Fibroblast of lung (primary cell): ENCODE results near the gene JUN. TPM values are rescaled to one million over a fixed set of nuclear protein-coding genes. Genes with fewer than 3 reads are reported as not detected.

Experiments used
- DNase-seq, 2 donors: peaks; one replicate each; pipeline versions ENCODE4 v3.0.0 to v3.0.0-alpha.2; 2010; ENCODE audit warnings: low read depth in 2 of 2
- H2AFZ ChIP-seq: 2 replicates; pipeline ENCODE4 v1.5.1; 2012; ENCODE audit warnings: low read length, control low read depth, inconsistent platforms
- H3K27ac ChIP-seq: 2 replicates; pipeline ENCODE4 v1.5.1; 2011; ENCODE audit warnings: low read length, control low read depth; ENCODE audit not compliant: insufficient read depth
- H3K27me3 ChIP-seq: 2 replicates; pipeline ENCODE4 v1.5.1; 2011; ENCODE audit warnings: mild to moderate bottlenecking, low read length; ENCODE audit not compliant: control insufficient read depth, insufficient read depth
- H3K36me3 ChIP-seq: 2 replicates; pipeline ENCODE4 v1.5.1; 2011; ENCODE audit warnings: low read length; ENCODE audit not compliant: control insufficient read depth, insufficient read depth
- H3K4me1 ChIP-seq: 2 replicates; pipeline ENCODE4 v1.5.1; 2011; ENCODE audit warnings: low read length; ENCODE audit not compliant: control insufficient read depth, insufficient read depth; ENCODE audit errors: extremely low read depth
- H3K4me2 ChIP-seq: 2 replicates; pipeline ENCODE4 v1.5.1; 2011; ENCODE audit warnings: low read length, control low read depth; ENCODE audit not compliant: insufficient read depth; ENCODE audit errors: extremely low read depth
- H3K4me3 ChIP-seq, 4 experiments: fragments of 200-600 bp in 1 of 4; sonication (generic) in 1 of 4; replicated peaks in 1 of 4; 2 replicates each; pipeline ENCODE4 v1.5.1; 2011 to 2016; ENCODE audit warnings: low read length in 4 of 4, low read depth in 3 of 4, mild to moderate bottlenecking in 3 of 4, control low read depth in 2 of 4, inconsistent platforms in 1 of 4, mixed read lengths in 1 of 4; ENCODE audit not compliant: insufficient read depth in 1 of 4; ENCODE audit errors: control extremely low read depth in 1 of 4
- H3K79me2 ChIP-seq: 2 replicates; pipeline ENCODE4 v1.5.1; 2012; ENCODE audit warnings: mild to moderate bottlenecking, low read length, inconsistent platforms; ENCODE audit not compliant: control insufficient read depth, insufficient read depth
- H3K9ac ChIP-seq: 2 replicates; pipeline ENCODE4 v1.5.1; 2011; ENCODE audit warnings: mild to moderate bottlenecking, low read length, control low read depth; ENCODE audit not compliant: insufficient read depth
- H3K9me3 ChIP-seq: 2 replicates; pipeline ENCODE4 v1.5.1; 2012; ENCODE audit warnings: low read depth, low read length; ENCODE audit not compliant: control insufficient read depth, insufficient read depth
- H4K20me1 ChIP-seq: 2 replicates; pipeline ENCODE4 v1.5.1; 2011; ENCODE audit warnings: low read length; ENCODE audit not compliant: control insufficient read depth, insufficient read depth; ENCODE audit errors: extremely low read depth
- CTCF ChIP-seq, 2 donors: IDR thresholded peaks in 1 of 2; conservative IDR thresholded peaks in 1 of 2; 1 replicate in 1 of 2; 2 replicates in 1 of 2; pipeline ENCODE4 v1.5.1; 2011 to 2012; ENCODE audit warnings: low read length in 2 of 2, control low read depth in 1 of 2, inconsistent platforms in 1 of 2, low read depth in 1 of 2, mild to moderate bottlenecking in 1 of 2
- EZH2 ChIP-seq: IDR thresholded peaks from 2 replicates; pipeline ENCODE4 v1.5.1; 2012; ENCODE audit warnings: low read length, control low read depth, mild to moderate bottlenecking; ENCODE audit errors: missing control alignments
- polyA plus RNA-seq, 2 donors: library from polyadenylated mRNA; depleted of rRNA in 1 of 2; stranded (reverse) in 1 of 2; unstranded in 1 of 2; fragments of >200 nt; gene quantifications; 2 replicates each; pipeline ENCODE4 v1.2.1, GENCODE V29; 2011 to 2012; ENCODE audit warnings: missing spikeins in 1 of 2
- total RNA-seq: library from RNA; depleted of rRNA; stranded (reverse); fragments of >200 nt; gene quantifications from 2 replicates; pipeline ENCODE4 v1.2.1, GENCODE V29; 2014

The JUN gene
- total and polyA plus RNA-seq, 2 donors (not counting 1 experiment from before 2014, with no cell fraction given): 22.6 to 145 TPM

DNA sequence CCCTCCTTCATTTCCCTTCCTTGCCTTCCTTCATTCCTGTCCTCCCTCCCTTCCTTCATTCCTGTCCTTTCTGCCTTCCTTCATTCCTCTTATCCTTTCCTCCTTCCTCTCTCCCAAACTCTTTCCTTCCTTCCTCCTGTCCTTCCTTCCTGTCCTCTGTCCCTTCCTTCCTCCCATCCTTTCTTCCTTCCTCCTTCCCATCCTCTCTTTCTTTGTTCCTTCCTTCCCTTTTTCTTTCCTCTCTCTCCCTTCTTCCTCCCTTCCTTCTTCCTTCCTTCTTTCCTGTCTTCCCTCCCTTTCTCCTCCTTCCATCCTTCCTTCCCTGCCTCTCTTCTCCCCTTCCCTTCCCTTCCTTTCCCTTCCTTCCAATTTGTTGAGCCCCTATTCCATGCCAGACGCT is 15.8 kb upstream of the JUN start:
- no peaks in the 10 kb centered on the region for H3K27me3 ChIP-seq
- H3K79me2 ChIP-seq: no peaks in the 10 kb centered on the region
- no peak overlapping the region for H3K4me2 ChIP-seq
- TF ChIP-seq CTCF (conservative IDR thresholded peaks at IDR 0.05 in 1 of 2, IDR thresholded peaks at IDR 0.05 in 1 of 2; ENCODE audit: low read depth in 1 of 2, low read length in 2 of 2) (no peak), EZH2 (no peak)
- no peak for DNase-seq
- H3K9me3 ChIP-seq: no peaks in the 10 kb centered on the region
- H3K9ac ChIP-seq: no peak overlapping the region
- H3K36me3 ChIP-seq: no peaks in the 10 kb centered on the region
- H3K4me3 ChIP-seq: no peak overlapping the region
- no peak overlapping the region for H2AFZ ChIP-seq
- H4K20me1 ChIP-seq: no peaks in the 10 kb centered on the region
- no peaks in the 10 kb centered on the region for H3K4me1 ChIP-seq
- H3K27ac ChIP-seq: no peak overlapping the region

DNA sequence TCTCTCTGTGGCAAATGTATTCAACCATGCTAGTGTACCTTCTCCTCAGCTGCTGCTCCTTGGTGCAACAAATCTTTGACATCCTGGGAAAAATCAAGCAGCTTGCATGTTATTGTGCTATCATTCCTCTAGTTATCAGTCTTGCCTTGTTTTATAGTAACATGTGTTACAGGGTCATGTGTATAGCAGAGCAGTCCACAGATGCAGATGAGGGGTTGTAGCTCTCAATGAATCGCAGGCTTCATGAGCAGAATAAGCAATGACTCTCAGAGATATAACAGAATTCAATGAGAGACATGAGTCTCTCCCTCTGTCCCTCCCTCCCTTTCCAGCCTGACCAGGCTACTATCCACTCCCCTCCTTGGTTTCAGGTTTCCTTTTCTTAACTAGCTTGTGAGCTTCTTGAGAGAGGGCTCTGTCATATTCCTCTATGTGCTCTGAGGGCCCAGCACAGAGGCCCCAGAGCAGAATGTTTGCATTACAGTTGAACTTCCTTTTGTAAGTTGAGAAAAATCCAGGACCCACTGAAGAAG is 15.1 kb upstream of the JUN start:
- Histone ChIP-seq H3K27me3 (no peaks in the 10 kb centered on the region), H2AFZ (no peak overlapping the region), H3K4me2 (no peak overlapping the region), H3K36me3 (no peaks in the 10 kb centered on the region), H3K27ac (no peak overlapping the region), H3K4me1 (no peaks in the 10 kb centered on the region), H3K9ac (no peak overlapping the region), H3K4me3 (no peak overlapping the region), H3K9me3 (no peaks in the 10 kb centered on the region), H4K20me1 (no peaks in the 10 kb centered on the region), H3K79me2 (no peaks in the 10 kb centered on the region)
- no peak for DNase-seq
- TF ChIP-seq CTCF (conservative IDR thresholded peaks at IDR 0.05 in 1 of 2, IDR thresholded peaks at IDR 0.05 in 1 of 2; ENCODE audit: low read depth in 1 of 2, low read length in 2 of 2) (no peak), EZH2 (no peak)

DNA sequence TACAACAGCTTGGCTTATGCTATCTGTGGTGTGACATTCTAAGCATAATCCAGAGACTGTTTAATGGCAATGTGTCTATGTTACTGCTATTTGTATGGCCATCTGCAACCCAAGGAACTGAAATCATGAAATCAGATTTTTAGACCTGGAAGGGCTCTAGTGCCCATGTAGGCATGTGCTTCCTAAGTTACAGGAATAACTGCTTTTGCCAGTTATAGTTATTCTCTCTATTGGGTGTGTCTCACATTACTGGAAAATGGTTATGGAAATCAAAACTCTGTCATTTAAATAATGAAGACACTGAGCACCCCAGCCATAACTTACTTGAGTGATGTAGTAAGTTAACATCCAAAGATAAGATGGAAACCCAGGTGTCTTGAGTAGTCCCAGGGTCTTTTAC is 12.6 kb upstream of the JUN start:
- Histone ChIP-seq H3K27me3 (no peaks in the 10 kb centered on the region), H3K9ac (no peak overlapping the region), H3K4me3 (no peak overlapping the region), H3K79me2 (no peaks in the 10 kb centered on the region), H3K4me1 (no peaks in the 10 kb centered on the region), H3K36me3 (no peaks in the 10 kb centered on the region), H2AFZ (no peak overlapping the region), H4K20me1 (no peaks in the 10 kb centered on the region), H3K27ac (no peak overlapping the region), H3K4me2 (no peak overlapping the region), H3K9me3 (no peaks in the 10 kb centered on the region)
- DNase-seq: no peak
- TF ChIP-seq CTCF (conservative IDR thresholded peaks at IDR 0.05 in 1 of 2, IDR thresholded peaks at IDR 0.05 in 1 of 2; ENCODE audit: low read depth in 1 of 2, low read length in 2 of 2) (no peak), EZH2 (no peak)
